ENCODE data around the gene SNAI1.
"Not testable (repeated sequence)": the region's sequence is repeated elsewhere in the genome, so short reads cannot be mapped to it uniquely, and the experiment has no call there.

GRCh38 chr20:50011597-50011996 lies 28.8 kb downstream of the SNAI1 start:
- TF ChIP-seq CTCF (IDR thresholded peaks at IDR 0.05); POLR2A (IDR thresholded peaks at IDR 0.05; ENCODE audit: low read depth): not testable (repeated sequence)
